HCT116 (cell line): ENCODE data around the gene DGCR8. TPM values are rescaled to one million over a fixed set of nuclear protein-coding genes. Genes with fewer than 3 reads are reported as not detected.

Experiments
- ATAC-seq: fragments of 200-7000 bp; cut with Tn5 transposase; 2 replicates; pipeline ENCODE4 v1.9.1; 2020; ENCODE audit warnings: mild to moderate bottlenecking, moderate library complexity
- BruUV-seq: library from RNA; stranded (reverse); fragments of 400-500 nt; replicated peaks from 2 replicates; lab custom pipeline; 2021; lab: Mats Ljungman, UMichigan
- CTCF ChIA-PET: fragments of 300-600 bp; sonication (Branson Sonifier 250); formaldehyde crosslinking; loops from one replicate; lab custom pipeline; 2021; ENCODE audit warnings: antibody characterized with exemption; lab: Charles Lee
- POLR2A ChIA-PET: fragments of 300-600, 350-600 bp; sonication (Branson Sonifier 250); formaldehyde crosslinking; loops from one replicate; lab custom pipeline; 2021; ENCODE audit warnings: antibody characterized with exemption; lab: Charles Lee
- RAD21 ChIA-PET, 2 experiments: fragments of 300-600 bp; sonication (Branson Sonifier 250); formaldehyde crosslinking; loops; one replicate each; lab custom pipeline; 2023; ENCODE audit warnings: low total read pairs in 2 of 2; ENCODE audit not compliant: uncharacterized antibody in 2 of 2, unreplicated experiment in 2 of 2, low non-redundant PET in 1 of 2; lab: Charles Lee
- DNase-seq: peaks from one replicate; pipeline ENCODE4 v3.0.0-alpha.2; 2010; ENCODE audit warnings: low read depth, low spot score
- H2AFZ ChIP-seq: fragments of 200-600 bp; shearing (Covaris generic), sonication (generic); 2 replicates; pipeline ENCODE4 v1.6.1; 2017; ENCODE audit warnings: low read depth, mixed run types, mixed read lengths, antibody characterized with exemption, low read length; ENCODE audit not compliant: poor library complexity, severe bottlenecking
- H3K27ac ChIP-seq: 2 replicates; pipeline ENCODE4 v1.5.1; 2012; ENCODE audit warnings: low read depth, low read length
- H3K27me3 ChIP-seq: fragments of 200-600 bp; sonication (generic); 2 replicates; pipeline ENCODE4 v1.6.1; 2016; ENCODE audit warnings: mixed run types, low read length, mixed read lengths; ENCODE audit not compliant: insufficient read depth
- H3K36me3 ChIP-seq, 2 experiments: fragments of 200-500 bp in 1 of 2; fragments of 200-600 bp in 1 of 2; sonication (Bioruptor generic) in 1 of 2; sonication (generic) in 1 of 2; 2 replicates each; pipeline versions ENCODE4 v1.5.1 to v1.6.1; 2014 to 2016; ENCODE audit warnings: low read length in 2 of 2, inconsistent platforms in 1 of 2, mixed read lengths in 1 of 2, mixed run types in 1 of 2; ENCODE audit not compliant: insufficient read depth in 2 of 2, control insufficient read depth in 1 of 2
- H3K4me1 ChIP-seq, 2 experiments: fragments of 200-600 bp in 1 of 2; sonication (generic) in 1 of 2; 2 replicates each; pipeline versions ENCODE4 v1.5.1 to v1.6.1; 2012 to 2017; ENCODE audit warnings: low read length in 2 of 2, inconsistent platforms in 1 of 2, mild to moderate bottlenecking in 1 of 2, mixed read lengths in 1 of 2, mixed run types in 1 of 2, moderate library complexity in 1 of 2; ENCODE audit not compliant: insufficient read depth in 2 of 2, control insufficient read depth in 1 of 2
- H3K4me2 ChIP-seq: fragments of 200-600 bp; sonication (generic); 2 replicates; pipeline ENCODE4 v1.6.1; 2017; ENCODE audit warnings: mixed run types, low read length, mixed read lengths
- H3K4me3 ChIP-seq, 2 experiments: fragments of 200-600 bp in 1 of 2; sonication (generic) in 1 of 2; replicated peaks in 1 of 2; 2 replicates each; pipeline ENCODE4 v1.5.1; 2011 to 2016; ENCODE audit warnings: low read length in 2 of 2, control low read depth in 1 of 2, low read depth in 1 of 2, mild to moderate bottlenecking in 1 of 2, mixed read lengths in 1 of 2, mixed run types in 1 of 2
- H3K79me2 ChIP-seq: fragments of 200-600 bp; sonication (generic); 2 replicates; pipeline ENCODE4 v1.6.1; 2017; ENCODE audit warnings: mild to moderate bottlenecking, mixed run types, low read length, moderate library complexity, mixed read lengths; ENCODE audit not compliant: insufficient read depth
- H3K9ac ChIP-seq: fragments of 200-600 bp; sonication (generic); 2 replicates; pipeline ENCODE4 v1.6.1; 2016; ENCODE audit warnings: low read length, mixed read lengths
- H3K9me2 ChIP-seq: fragments of 200-600 bp; sonication (generic), shearing (Covaris generic); 2 replicates; pipeline ENCODE4 v1.6.1; 2017; ENCODE audit warnings: mixed run types, mild to moderate bottlenecking, moderate library complexity; ENCODE audit not compliant: insufficient read depth
- H3K9me3 ChIP-seq, 2 experiments: fragments of 200-500 bp in 1 of 2; fragments of 200-600 bp in 1 of 2; sonication (Bioruptor generic) in 1 of 2; sonication (generic) in 1 of 2; 2 replicates each; pipeline ENCODE4 v1.6.1; 2014 to 2017; ENCODE audit warnings: low read length in 2 of 2, mixed read lengths in 2 of 2, inconsistent platforms in 1 of 2, low read depth in 1 of 2, mild to moderate bottlenecking in 1 of 2, mixed run types in 1 of 2, moderate library complexity in 1 of 2; ENCODE audit not compliant: control insufficient read depth in 1 of 2, insufficient read depth in 1 of 2
- H4K20me1 ChIP-seq: fragments of 200-600 bp; sonication (generic), shearing (Covaris generic); 2 replicates; pipeline ENCODE4 v1.6.1; 2017; ENCODE audit warnings: mixed run types, mild to moderate bottlenecking, moderate library complexity; ENCODE audit not compliant: insufficient read depth
- CBX3 ChIP-seq: IDR thresholded peaks from 2 replicates; pipeline ENCODE4 v1.6.1; 2012; ENCODE audit warnings: low read depth
- EGR1 ChIP-seq: IDR thresholded peaks from 2 replicates; pipeline ENCODE4 v1.6.1; 2012; ENCODE audit warnings: low read depth
- ELF1 ChIP-seq: IDR thresholded peaks from 2 replicates; pipeline ENCODE4 v1.6.1; 2012; ENCODE audit warnings: low read depth, borderline replicate concordance
- EZH2 ChIP-seq: fragments of 200-600 bp; sonication (generic); IDR thresholded peaks from 2 replicates; pipeline ENCODE4 v1.6.1; 2017; ENCODE audit warnings: antibody characterized with exemption, mixed run types
- EZH2phosphoT487 ChIP-seq: fragments of 200-600 bp; IDR thresholded peaks from 2 replicates; pipeline ENCODE4 v1.6.1; 2018; ENCODE audit warnings: antibody characterized with exemption, borderline replicate concordance
- FOSL1 ChIP-seq: IDR thresholded peaks from 2 replicates; pipeline ENCODE4 v1.6.1; 2012; ENCODE audit warnings: low read depth
- JUND ChIP-seq: IDR thresholded peaks from 2 replicates; pipeline ENCODE4 v1.6.1; 2012
- POLR2AphosphoS5 ChIP-seq: IDR thresholded peaks from 2 replicates; pipeline ENCODE4 v1.6.1; 2011; ENCODE audit warnings: mild to moderate bottlenecking, low read depth, low read length, moderate library complexity
- RAD21 ChIP-seq: IDR thresholded peaks from 2 replicates; pipeline ENCODE4 v1.6.1; 2012; ENCODE audit warnings: low read depth, mild to moderate bottlenecking
- SRF ChIP-seq: IDR thresholded peaks from 2 replicates; pipeline ENCODE4 v1.6.1; 2012; ENCODE audit warnings: low read depth
- TCF7L2 ChIP-seq: IDR thresholded peaks from 2 replicates; pipeline ENCODE4 v1.7.0; 2011; ENCODE audit warnings: borderline replicate concordance, inconsistent platforms; ENCODE audit not compliant: insufficient read depth, insufficient read length; ENCODE audit errors: extremely low read depth
- ZFX ChIP-seq: fragments of 450-650 bp; IDR thresholded peaks from 2 replicates; pipeline ENCODE4 v1.6.1; 2017
- intact Hi-C: fragments of 100-400 bp; cut with micrococcal nuclease; formaldehyde crosslinking; loops from 2 replicates; pipeline ENCODE4 v1.10.0; 2022
- total RNA-seq: library from RNA; stranded (reverse); gene quantifications from one replicate; pipeline ENCODE4 v1.2.1, GENCODE V29; 2021; ENCODE audit not compliant: unreplicated experiment
- TF ChIP-seq, protein P1 (sequence below): IDR thresholded peaks from 2 replicates; pipeline ENCODE4 v1.6.1; 2012; ENCODE audit warnings: low read depth
- TF ChIP-seq, protein P2 (sequence below): IDR thresholded peaks from 2 replicates; pipeline ENCODE4 v1.6.1; 2012

DGCR8 gene
- total RNA-seq, 1 experiment from 2014 or later = 43.8 TPM

DNA sequence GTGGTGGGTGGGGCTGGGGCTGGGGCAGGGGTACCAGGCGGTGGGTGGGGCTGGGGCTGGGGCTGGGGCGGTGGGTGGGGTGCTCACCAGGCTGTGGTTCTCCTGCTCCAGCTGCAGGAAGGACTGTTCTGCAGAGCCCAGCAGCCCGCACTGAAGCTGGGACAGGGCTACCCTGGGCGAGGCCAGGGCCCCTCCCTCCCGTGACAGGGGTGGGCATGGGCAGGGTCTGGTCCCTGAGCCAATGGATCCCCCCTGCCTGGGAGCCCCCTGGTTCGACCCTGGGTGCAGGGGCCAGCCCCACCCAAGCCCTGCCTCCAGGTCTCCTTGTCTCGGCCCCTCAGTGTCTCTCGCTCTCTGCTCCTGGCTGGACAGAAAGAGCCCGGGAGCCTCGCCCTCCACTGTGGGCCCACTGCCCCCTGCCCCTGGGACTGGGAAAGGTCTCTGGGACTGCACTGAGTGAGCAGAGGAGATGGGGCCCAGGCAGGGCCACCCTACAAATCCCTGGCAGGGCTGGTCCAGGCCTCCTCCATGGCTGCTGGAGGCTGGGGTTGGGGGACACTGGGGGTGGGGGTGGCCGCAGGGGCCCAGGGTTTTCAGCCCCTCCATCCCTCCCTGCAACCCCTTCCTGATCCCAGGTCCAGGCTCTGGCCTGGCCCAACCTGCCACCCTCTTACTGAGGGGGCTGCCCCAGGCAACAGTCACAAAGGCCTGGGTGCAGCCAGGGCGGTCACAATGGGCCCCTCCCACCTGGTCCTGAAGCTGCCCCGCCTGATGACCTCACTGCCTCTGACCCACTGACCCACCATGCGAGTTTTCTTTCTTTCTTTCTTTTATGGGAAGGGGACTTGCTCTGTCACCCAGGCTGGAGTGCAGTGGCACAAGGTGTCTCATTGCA, 70.6 kb downstream of the DGCR8 start, which contains the start of gene CCDC188:
CCDC188 (minus strand) TSS at position 675 of the 895 bp plus-strand sequence; CDS start at position 606, 69 bp downstream.
- no peak within 1 kb of the TSS for H2AFZ ChIP-seq
- DNase-seq = no peak
- H4K20me1 ChIP-seq = no peaks in the 10 kb centered on the region
- no peaks in the 10 kb centered on the region for H3K9me2 ChIP-seq
- intact Hi-C loops = no loop called here
- H3K9ac ChIP-seq = no peak within 1 kb of the TSS
- no peaks in the 10 kb centered on the region for H3K9me3 ChIP-seq
- no peaks in the 10 kb centered on the region for H3K4me1 ChIP-seq
- no peaks in the 10 kb centered on the region for H3K79me2 ChIP-seq
- H3K27ac ChIP-seq = no peak within 1 kb of the TSS
- TF ChIP-seq, protein P1, sequence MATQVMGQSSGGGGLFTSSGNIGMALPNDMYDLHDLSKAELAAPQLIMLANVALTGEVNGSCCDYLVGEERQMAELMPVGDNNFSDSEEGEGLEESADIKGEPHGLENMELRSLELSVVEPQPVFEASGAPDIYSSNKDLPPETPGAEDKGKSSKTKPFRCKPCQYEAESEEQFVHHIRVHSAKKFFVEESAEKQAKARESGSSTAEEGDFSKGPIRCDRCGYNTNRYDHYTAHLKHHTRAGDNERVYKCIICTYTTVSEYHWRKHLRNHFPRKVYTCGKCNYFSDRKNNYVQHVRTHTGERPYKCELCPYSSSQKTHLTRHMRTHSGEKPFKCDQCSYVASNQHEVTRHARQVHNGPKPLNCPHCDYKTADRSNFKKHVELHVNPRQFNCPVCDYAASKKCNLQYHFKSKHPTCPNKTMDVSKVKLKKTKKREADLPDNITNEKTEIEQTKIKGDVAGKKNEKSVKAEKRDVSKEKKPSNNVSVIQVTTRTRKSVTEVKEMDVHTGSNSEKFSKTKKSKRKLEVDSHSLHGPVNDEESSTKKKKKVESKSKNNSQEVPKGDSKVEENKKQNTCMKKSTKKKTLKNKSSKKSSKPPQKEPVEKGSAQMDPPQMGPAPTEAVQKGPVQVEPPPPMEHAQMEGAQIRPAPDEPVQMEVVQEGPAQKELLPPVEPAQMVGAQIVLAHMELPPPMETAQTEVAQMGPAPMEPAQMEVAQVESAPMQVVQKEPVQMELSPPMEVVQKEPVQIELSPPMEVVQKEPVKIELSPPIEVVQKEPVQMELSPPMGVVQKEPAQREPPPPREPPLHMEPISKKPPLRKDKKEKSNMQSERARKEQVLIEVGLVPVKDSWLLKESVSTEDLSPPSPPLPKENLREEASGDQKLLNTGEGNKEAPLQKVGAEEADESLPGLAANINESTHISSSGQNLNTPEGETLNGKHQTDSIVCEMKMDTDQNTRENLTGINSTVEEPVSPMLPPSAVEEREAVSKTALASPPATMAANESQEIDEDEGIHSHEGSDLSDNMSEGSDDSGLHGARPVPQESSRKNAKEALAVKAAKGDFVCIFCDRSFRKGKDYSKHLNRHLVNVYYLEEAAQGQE = no peak
- TF ChIP-seq CBX3 = no peak
- TF ChIP-seq EZH2 = no peak
- no peak for TF ChIP-seq SRF
- TF ChIP-seq, protein P2, sequence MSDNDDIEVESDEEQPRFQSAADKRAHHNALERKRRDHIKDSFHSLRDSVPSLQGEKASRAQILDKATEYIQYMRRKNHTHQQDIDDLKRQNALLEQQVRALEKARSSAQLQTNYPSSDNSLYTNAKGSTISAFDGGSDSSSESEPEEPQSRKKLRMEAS = no peak
- no peak for TF ChIP-seq RAD21
- TF ChIP-seq EZH2phosphoT487 = no peak
- no peak for TF ChIP-seq ZFX
- TF ChIP-seq FOSL1 = no peak
- no peak for TF ChIP-seq JUND
- no peak for TF ChIP-seq TCF7L2
- TF ChIP-seq POLR2AphosphoS5 = no peak
- TF ChIP-seq ELF1 = no peak
- no peak for TF ChIP-seq EGR1
- ChIA-PET POLR2A (interaction anchor here (0.6 kb wide), 1 partner anchor 188 kb away, joined by 4 read pairs; no protein-coding TSS in a partner anchor), RAD21 (no interaction called here), CTCF (no interaction called here)
- no peaks in the 10 kb centered on the region for H3K27me3 ChIP-seq
- no peak for ATAC-seq
- H3K4me3 ChIP-seq = no peak within 1 kb of the TSS
- H3K36me3 ChIP-seq = no peaks in the 10 kb centered on the region
- no TSS peak for BruUV-seq
- H3K4me2 ChIP-seq = no peak within 1 kb of the TSS
